HG03103 (cell line): Measurements from ENCODE around the gene TRIM66.

Source experiments
- ATAC-seq: cut with Tn5 transposase; IDR thresholded peaks from one replicate; pipeline ENCODE4 v1.9.1; 2021; ENCODE audit warnings: low read depth; ENCODE audit not compliant: unreplicated experiment

TRIM66 gene

DNA sequence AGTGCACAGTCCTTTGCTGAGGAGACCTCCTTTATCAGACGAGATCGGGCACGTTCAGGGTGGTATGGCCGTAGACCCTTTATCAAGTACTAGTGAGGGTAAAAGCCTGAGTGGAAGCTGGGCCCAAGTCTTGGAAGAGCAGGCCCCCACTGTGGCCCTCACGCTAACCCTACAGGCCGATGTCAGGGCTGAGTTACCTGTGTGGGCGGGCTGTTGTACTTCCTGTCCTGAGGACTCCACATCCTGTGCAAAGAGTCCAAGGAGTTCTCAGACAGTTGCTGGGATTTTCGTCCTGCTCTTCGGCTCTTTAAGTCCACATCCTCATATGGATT lies 35.0 kb upstream of the TRIM66 start:
- no peak for ATAC-seq

DNA sequence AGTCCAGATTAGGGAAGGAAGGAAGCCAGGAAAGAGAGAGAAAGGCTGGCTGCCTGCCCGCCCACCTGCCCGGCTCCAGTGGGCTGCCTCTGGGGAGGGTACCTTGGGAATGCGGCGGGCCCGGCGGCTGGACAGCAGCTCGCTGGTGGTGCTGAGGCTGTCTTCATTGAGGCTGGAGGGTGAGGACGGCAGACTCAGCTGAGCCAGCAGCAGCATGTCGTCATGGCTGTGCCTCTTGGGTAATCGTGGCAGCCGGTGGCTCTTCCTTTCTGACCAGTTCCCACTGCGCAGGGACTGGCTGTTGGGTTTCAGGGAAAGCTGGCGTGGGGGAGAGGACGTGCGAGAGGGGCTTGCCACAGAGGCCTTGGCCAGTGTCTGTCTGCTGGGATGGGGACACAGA lies 33.0 kb upstream of the TRIM66 start:
- ATAC-seq, result no peak

DNA sequence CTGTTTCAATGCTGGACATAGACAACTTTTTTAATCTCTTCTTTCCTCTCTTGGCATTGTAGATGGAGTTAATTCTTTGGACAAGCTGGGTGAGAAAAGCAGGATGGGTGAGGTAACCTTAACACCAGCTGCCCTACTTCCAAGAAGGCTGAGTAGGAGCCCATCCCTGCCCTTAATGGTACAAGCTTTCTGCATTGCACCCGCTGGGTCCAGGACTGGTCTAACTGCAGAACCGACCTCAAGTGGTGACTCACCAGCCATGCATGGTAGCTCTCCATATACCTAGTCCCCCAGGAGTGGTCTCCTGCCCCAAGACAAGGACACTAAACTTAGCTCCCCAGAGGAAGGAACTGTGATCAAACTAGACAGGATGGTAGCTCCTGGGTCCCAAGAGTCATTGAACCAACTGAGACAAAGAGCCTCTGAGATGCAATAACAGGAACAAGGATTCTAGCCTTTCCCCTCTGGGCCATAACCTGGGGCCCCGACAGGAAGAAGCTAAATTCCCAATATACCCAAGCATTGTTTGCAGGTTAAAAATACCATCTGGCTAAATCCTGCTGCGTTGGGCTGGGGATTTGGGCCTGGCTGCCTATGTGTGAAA lies 32.3 kb upstream of the TRIM66 start:
- ATAC-seq, result no peak

DNA sequence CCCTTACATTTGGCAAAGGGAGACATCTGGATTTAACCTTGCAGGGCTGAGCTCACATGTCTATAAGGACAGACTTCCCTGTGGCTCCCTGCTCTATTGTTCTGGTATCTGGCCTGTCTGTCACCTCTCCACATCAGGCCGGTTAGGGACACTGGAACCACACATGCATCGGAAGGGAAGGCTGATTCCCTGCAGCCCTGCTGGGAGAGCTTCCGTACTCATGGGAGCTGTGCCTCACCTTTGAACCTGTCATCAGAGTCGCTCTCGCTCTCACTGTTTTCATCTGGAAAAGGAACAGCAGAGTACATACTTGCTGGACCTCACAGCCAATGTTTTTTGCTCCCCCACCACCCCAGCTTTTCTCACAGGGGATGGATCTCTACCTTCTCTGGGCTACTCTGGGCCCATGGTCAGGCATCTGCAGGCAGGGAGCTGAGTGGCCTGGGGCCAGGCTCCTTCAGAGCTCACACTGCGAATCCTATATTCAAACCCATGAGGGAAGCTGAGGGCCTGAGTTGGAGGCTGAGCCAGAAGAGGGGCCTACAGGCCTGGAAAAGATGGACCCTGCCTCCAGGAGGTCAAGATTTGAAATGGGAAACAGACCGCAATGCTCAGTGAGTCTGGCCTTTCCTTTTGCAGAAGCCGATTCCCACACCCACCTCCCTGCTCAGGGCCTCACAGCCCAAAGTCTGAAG lies 31.4 kb upstream of the TRIM66 start:
- ATAC-seq, result no peak

DNA sequence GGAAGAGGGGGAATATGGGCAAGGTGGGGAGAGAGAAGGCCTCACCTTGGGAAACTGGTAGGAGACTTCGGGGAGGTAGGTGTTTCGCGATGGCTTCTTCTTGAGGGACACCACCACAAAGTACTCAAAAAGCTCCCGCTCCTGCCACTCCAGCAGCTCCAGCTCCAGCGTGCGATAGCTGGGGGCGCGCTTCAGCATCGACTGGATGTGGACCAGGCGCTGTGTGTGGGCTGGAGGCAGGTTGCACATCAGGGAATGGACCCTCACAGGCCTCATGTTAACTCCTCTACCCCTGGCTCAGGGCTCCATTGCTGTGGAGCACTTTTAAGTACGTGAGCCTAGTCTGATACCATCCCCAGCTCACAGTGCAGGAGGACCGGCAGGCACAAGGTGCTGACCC lies 30.0 kb upstream of the TRIM66 start:
- no peak for ATAC-seq

DNA sequence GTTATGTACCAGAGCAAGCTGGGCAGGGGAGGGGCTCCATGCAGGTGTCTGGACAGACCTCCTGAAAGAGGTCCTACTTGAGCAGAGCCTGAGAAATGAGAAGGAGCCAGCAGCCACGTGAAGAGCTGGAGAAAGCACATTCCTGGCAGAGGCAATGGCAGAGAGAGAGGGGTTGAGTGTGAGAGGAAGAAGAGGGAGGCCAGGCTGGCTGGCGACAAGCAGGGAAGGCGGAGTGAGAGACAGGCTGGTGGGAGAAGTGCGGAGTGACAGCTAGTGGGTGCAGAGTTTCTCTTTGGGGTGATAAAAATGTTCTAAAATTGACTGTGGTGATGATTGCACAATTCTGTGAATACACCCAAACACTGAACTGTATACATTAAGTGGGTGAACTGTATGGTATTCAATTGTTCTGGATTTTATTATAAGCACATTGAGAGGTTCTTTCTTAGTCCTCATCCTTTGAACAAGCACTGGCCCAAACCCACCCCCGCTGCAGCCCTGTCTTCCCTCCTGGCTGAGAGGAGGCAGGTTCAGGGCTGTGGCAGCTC lies 29.5 kb upstream of the TRIM66 start:
- no peak for ATAC-seq

DNA sequence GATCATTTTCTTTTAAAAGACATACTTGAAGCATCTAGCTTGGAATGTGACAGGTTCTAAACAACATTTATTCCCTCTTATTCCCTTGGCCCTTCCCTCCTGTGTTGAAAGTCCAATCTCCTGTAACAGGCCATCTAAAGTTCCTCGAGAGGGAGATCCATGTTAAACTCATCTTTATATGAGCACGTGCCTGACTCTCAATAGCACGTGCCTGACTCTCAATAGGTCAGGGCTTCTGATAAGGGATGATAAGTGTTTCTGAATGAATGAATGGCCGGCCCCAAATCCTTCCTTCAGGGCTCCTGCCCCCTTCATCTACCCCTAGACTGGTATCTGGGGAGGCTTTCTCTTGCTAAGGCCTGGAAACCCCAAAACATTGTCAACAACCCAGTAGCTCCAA lies 27.3 kb upstream of the TRIM66 start:
- no peak for ATAC-seq

DNA sequence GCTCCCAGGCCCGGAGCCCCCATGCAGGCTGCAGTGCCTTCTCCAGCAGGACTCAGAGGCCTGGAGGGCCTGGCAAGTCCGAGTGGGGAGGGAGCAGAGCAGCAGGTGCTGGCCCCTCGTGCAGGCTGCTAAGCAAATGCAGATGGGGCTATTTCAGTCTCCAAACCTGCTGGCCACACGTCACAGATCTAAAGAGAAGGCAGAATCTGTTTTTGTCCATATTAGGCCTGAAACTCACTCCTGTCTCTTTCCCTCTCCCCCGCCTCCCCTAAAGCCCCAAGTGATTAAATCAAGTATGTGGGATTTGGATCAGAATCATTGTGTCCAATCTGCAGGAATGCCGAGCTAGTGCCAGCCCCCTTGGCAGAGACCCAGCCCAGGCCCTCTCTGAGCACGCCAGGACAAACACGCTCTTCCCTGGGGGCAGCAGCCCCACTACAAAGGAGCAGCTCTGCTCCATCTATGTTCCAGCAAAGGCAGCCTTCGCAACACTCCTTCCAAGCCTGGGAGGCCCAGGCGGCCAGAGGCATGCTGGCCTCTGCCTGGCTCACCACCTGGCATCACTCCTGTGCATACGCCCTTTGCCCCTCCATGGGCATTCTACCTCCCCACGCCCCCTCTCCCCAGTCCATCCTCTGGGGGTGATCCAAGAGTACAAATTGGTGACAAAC lies 26.7 kb upstream of the TRIM66 start:
- no peak for ATAC-seq

DNA sequence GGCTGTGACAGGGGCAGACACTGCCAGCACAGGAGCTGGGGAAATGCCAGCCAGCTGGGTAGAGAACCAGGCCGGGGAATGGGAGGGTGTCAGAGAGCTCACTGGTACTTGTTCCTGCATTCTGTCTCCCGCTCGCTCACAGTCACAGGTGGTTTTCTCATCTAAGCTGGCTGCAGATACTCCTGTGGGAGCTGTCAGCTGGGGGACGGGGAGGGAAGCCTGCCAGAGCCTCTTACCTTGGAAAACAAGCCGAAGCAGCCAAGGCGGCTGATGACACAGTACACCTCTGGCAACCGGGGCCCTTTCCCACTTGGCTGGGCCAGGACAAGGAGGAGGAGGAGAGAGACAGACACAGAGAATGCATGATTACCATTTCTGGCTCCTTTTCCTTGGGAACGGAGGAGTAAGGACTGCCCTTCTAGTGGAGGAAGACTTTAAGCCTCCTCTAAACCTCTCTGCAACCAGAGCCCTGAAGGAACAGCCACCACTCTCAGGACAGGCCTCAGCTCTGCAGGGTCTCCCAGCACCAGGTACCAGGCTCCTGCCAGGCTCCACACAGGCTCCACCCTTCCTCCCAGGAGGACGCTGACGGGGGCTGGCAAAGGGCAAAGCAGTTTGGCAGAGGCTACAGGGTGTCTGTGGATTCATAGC lies 25.2 kb upstream of the TRIM66 start:
- ATAC-seq, result no peak

DNA sequence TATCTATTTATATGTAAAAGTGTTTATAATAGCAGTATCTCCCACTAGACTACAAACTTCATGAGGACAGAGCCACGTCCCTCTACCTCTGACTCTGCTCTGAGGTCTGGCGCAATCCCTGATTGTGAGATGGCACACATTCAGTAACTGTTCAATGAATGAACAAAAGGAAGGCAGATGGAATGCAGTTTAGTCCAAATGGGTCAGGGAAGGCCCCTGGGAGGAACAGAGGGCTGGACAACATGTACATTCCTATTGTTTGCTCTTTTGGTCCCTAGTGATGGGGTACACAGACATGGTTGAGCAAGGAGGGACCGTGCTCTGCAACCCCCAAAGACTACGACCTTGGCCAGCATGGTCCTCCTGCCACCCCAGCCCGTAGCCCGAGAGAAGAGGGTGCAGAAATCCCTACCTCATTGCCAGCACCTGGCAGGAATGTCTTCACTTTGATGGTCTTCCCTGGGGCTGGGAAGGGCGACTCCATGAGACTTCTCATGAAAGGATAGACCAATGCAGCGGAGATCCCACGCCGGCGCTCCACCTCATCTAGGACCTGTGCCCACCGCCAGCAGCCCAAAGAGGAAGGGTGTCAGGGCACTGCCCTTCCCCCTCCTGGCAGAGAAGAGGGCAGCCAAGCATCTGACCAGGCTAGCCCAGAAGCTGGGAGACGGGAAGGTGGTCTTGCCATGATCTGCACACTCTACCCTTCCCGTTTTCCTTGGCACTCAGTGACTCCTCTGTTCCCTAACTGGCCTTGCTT lies 24.4 kb upstream of the TRIM66 start:
- ATAC-seq, result no peak

DNA sequence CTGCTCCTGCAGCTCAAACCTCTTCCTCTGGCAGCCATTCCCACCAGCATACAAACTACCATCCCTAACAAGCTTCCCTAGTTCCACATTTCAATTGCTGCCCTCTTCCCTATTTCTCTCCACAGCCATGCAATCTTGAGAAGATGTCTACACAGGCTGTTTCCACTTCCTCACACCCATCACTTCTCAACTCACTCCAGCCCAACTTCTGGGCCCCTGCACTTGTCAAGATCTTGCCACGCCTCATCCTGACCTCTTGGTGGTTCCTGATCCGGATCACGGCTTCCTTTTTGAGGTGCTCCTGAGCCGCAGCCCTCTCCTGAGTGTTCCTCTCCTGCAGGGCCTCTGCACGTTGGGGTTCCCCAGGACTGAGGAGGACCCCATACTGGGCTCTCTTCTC lies 22.7 kb upstream of the TRIM66 start:
- ATAC-seq, result no peak

DNA sequence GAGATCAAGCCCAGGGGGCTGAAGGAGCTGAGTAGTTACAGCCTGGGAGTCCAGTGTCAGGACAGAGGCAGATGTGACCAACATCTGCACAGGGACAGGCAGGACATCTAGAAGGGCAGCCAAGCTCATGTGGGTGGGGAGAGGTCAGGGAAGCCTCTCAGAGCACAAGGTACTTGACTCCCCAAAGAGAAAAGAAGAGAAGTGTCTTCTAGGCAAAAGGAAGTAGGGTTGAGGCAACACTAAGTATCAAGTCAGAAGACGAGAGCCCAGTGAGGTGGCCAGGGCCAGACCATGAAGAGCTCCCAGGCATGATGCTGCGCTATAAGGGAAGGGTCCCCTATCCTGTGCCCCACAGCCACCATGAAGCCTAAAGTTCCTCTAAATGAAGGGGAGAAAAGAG lies 21.7 kb upstream of the TRIM66 start:
- no peak for ATAC-seq

DNA sequence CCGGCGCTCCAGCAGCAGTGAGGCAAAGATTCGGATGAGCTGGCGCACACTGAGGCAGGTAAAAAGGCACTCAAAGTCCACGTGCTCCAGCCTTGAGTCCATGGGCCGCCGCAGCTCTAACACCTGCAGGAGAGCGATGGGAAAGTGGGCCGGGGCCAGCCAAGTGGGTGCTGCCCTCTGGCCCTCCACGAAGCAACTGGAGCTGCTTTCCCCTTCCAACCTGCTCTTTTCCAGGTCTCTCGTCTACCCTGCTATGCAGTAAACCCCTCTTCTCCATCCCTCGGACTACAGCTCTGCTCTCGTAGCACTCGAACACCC lies 20.1 kb upstream of the TRIM66 start:
- ATAC-seq, result no peak

DNA sequence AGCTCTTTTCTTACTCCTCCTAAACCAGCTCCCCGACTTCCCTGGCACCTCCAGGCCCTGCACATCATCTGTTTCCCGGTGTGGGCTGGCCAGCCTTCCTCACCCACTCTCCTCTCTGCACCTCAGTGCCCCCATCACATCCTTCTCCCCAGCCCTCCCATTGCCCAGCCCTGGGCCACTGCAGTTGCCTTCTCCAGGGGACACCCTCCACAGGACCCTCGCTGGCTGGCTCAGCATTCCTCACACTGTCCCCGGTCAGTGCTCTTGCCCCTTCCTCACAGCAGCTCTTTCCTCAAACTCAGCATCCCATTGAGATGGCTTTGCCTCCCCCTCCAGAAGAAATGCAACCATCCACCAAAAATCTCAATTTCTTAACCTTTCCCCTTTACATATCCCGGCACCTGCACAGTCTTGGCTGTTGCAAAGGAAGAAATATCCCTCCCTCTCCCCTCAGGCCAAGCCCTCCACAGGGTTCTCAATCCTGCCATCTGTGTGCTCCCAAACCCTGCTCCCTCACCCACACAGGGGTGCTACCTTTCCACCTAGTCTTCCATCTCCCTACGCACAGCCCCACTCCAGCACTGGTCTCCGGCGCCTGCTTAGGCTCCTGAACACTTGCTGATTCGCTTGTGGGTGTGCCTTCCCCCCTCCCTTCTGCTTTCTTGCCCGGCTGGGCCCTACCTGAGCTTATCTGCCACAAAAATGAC lies 19.6 kb upstream of the TRIM66 start:
- no peak for ATAC-seq

DNA sequence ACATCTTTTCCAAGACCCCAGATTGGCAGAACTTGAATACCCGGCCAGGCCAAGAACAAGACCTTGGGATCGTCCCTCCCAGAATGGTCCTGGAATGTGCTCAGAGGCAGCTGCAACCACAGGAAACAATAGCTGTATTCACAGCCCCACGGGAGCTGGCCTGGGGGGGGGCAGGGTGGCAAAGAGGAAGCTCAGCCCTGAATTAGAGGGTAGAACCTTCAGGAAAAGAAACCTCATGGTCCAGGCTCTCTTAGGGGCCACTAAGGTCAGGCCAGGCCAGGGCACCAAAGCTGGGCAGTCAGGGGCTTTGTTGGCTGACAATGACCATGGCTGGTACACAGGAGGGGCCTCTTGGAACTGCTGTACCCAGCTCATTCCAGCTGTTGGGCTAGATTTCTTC lies 17.4 kb upstream of the TRIM66 start:
- no peak for ATAC-seq

DNA sequence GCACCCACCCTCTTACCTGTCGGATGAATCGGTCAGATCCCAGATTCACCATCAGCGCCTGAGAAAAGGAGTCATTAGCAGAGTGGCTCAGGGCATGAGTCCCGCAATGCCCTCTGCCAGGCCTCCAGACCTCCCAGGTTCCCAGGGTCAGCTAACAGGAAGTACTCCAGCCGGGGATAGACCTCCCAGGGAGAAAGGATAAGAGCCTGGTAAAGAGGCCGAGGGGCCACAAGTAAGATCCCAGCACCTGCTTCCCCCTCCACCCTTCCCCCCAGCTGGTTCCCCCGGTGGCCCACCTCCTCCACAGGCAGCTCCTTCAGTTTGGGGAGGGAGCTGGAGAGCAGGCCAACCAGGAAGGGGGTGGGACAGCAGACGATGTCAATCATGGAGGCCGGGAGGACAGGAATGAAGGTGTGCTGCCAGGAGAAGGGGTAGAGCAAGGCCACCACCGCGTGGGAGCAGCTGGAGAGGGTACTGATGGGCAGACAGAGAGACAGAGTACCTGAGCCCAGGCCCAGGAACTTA lies 16.5 kb upstream of the TRIM66 start:
- ATAC-seq, result no peak

DNA sequence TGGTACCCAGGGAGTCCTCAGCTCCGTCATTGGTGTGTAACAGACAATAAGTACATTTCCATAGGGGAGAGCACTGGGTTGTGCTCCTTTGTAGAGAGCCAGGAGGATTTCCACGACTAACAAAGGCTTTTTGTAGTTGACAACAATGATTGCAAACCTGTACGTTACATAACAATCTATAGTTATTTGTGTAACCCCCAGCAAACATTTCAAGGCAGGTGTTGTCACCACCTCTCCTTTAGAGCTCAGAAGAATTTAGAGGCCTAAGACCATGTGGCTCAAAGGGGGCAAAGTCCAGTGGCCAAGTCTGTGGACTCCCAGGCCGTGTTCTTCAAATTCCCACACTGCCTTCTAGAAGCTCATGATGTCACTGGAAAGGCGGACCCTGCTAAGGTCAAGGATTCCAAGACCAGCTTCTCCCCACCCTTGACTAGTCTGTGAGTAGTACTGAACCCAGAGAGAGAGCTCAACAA lies 15.9 kb upstream of the TRIM66 start:
- ATAC-seq, result no peak

DNA sequence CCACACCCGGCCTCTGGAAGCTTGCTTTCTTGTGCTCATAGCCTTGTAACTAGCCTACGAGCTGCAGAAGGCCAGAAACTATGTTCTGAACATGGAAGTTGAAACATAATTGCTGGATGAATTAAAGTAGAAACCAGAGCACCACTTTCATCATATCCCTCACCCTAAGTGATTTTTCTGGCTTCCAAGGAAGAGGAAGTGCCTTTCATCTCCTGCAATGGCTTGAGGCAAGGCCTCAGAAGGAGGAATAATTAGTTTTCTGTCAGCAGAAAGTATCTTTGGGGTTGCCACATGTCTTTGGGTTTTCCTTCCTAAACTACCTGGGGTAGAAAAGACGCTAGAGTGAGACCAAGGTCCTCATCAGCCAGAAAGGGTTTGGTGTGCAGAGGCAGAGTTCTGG lies 14.6 kb upstream of the TRIM66 start:
- ATAC-seq, result no peak

DNA sequence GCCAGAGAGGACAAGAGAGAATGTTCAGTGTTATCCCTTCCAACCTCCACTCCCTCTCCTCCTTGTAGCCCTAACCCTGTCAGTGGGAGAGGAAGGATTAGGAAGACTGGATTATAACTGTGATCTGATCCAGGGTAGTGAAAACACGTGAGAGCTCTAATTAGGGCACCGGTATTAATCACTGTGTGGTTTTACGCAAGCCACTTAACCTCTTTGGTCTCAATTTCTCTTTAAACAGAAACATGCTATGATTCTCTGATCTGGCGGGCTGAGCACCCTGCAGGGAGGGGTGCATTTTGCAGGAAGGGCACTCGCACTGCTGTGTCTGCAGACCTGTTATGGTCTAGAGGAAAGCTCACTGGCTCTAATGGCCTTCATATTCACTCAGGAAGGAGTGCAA lies 11.7 kb upstream of the TRIM66 start:
- ATAC-seq, result no peak

DNA sequence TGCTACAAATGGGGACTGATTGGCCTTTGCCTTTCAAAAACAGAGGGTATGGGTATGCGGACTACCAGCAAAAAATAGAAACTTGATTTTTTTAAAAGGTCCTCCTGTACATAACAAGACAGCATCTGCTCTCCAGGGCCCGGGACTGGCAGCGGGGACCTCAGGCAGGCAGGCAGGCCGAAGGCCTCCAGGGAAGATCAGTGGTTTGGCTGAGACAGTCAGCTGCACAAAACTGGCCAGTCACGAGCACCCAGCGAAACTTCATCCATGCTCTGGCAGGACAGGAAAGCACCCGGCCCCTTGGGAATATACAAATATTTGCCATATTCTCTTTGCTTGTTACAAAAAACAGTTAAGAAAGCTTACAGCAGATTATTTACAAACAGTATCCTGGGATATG lies 11.1 kb upstream of the TRIM66 start:
- no peak for ATAC-seq
